LNCaP clone FGC (cell line): ENCODE results near the gene COL17A1.

Experiments used
- DNase-seq: peaks from one replicate; pipeline ENCODE4 v3.0.0-alpha.2; 2011; ENCODE audit warnings: low read depth
- H3K4me3 ChIP-seq: 2 replicates; pipeline ENCODE4 v1.5.1; 2011; ENCODE audit warnings: mild to moderate bottlenecking, low read depth, low read length, control low read depth
- CTCF ChIP-seq: IDR thresholded peaks from 2 replicates; pipeline ENCODE4 v1.5.1; 2012; ENCODE audit warnings: mild to moderate bottlenecking; ENCODE audit not compliant: control insufficient read depth, insufficient read depth; ENCODE audit errors: extremely low read depth

Gene COL17A1

DNA sequence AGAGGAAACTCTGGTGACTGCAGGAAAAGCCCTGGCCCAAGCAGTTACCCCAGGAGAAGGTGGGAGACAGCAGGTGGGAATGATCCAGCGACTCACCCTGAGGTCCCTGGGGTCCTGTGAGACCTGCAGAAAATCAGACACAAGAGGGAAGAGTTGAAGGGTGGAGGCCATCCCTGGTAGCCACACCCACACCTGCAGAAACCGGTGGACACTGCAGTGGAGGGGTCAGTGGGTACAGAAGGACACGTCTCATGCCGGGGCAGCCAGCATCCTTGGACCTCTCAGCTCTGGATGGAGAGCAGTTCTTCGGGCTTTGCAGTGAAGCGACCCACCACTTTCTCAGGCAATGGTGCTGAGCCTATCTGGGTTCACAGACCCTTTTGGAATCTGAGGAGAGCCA, 39.0 kb downstream of the COL17A1 start:
- no peak overlapping the region for H3K4me3 ChIP-seq
- no peak for DNase-seq
- TF ChIP-seq CTCF = no peak

DNA sequence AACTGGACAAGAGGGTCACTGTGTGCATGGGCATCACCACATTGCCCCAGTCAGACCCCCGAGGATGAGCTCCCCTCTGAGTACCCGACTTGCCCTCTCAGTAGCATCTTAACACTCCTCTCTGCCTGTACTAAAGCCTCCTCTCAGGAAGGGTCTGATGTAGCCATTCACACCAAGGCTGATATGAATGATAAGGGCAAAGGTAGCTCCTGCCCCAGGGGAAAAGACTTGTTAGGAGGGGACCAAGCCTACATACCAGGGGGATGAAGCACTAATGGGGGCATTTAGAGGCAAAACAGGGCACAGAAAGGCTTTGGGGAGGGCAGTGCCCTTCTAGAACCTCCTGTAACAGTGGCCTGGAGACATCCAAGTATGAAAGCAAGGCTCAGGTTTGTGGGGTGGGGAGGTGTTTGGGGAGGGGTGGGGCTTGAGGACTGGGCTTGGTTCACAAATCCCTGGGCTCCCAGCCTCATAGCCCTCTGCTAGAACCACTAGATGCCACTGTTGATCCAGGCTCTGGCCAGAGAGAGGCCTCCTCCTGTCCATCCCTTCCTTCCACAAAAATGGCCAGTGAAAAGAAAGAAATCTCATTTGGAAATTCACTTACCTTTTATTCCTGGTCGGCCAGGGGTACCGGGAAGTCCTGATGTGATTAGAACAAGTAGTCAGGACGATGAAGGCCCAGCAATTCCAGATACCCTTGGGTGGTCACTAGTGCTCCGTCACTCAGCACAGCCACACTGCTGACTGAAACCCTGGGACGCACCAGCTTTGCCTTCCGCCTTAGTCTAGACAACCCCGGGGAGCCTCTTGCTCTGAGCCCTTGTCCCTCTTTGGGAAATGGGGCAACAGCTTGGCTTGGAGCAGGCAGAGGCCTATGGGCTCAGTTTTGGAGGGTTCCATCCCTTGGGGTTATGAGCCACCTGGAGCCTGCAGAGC, 40.3 kb downstream of the COL17A1 start:
- TF ChIP-seq CTCF = peak; percentile 77
- peak; percentile 10 for DNase-seq
- no peak overlapping the region for H3K4me3 ChIP-seq

- no peak overlapping the region for H3K4me3 ChIP-seq
- TF ChIP-seq CTCF = no peak
- DNase-seq = no peak
These were observed 41.8 kb downstream of the COL17A1 start for GRCh38 chr10:104043854-104044253.

GRCh38 chr10:104043185-104043830, 42.4 kb downstream of the COL17A1 start:
- no peak overlapping the region for H3K4me3 ChIP-seq
- no peak for TF ChIP-seq CTCF
- no peak for DNase-seq

- no peak overlapping the region for H3K4me3 ChIP-seq
- TF ChIP-seq CTCF = no peak
- DNase-seq = no peak
These were observed 43.7 kb downstream of the COL17A1 start for GRCh38 chr10:104041891-104042535.

DNA sequence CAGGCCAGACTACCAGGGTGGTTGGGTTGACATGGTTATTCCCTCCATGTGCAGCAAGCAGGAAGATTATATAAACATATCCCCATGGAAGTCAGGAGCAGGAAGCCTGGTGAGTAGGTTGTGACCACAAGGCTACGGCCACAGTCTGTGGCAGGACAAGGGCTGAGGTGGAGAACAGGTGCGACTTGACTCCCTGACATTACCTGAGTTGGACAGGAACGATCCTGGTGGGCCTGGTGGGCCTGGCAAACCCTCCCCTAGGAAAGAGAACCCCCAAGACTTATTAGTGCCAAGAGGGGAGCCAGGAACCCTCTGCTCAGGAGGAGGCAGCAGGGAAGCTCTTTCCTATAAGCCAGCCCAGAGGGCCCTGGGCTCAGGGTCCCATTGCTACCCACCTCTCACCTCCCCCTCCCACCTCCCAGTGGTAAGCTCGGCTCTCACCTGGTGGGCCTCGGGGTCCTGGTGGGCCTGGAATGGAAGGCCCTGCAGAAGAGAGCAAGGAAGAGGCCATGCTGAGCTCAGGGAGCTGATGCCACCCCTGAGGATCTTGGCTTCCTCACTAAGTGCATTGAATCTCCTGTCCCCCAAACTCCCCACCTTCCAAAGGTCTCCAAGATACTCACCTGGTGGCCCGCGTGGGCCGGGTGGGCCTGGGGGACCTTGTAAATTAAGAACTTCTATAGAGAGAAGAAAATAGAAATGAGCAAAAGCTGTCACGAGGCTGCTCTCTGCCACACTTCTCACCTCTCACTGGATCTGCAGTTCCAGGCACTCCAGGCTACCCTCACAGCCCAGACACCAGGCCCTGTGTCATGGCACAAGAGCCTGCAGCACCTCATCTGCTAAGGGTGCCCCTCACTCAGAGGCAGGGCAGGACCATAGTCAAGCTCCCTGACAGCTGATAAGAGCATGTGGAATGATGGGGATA, 44.6 kb downstream of the COL17A1 start:
- DNase-seq = no peak
- no peak for TF ChIP-seq CTCF
- no peak overlapping the region for H3K4me3 ChIP-seq
